SK-N-SH treated with all-trans-retinoic acid at 6 μM for 48 hours (cell line): ENCODE data around the gene LTBP3.

Source experiments
- ATAC-seq: fragments of 200-7000 bp; cut with Tn5 transposase; 3 replicates; pipeline ENCODE4 v1.9.1; 2020; ENCODE audit warnings: mild to moderate bottlenecking, moderate library complexity
- BACH2 ChIP-seq: fragments of 250-450 bp; sonication (Bioruptor Pico); IDR thresholded peaks from 2 replicates; pipeline ENCODE4 v1.9.0; 2021; ENCODE audit warnings: mild to moderate bottlenecking, borderline replicate concordance
- ESRRG ChIP-seq: fragments of 250-450 bp; sonication (Bioruptor Pico); IDR thresholded peaks from 2 replicates; pipeline ENCODE4 v1.6.1; 2021; ENCODE audit warnings: mild to moderate bottlenecking
- GLIS3 ChIP-seq: fragments of 250-450 bp; sonication (Bioruptor Pico); IDR thresholded peaks from 2 replicates; pipeline ENCODE4 v1.5.0; 2020; ENCODE audit warnings: mild to moderate bottlenecking, moderate library complexity
- ISL1 ChIP-seq: fragments of 250-450 bp; sonication (Bioruptor Pico); IDR thresholded peaks from 2 replicates; pipeline ENCODE4 v2.1.2; 2022; ENCODE audit warnings: mild to moderate bottlenecking, moderate library complexity
- RARB ChIP-seq: fragments of 250-450 bp; sonication (Bioruptor Pico); IDR thresholded peaks from 2 replicates; pipeline ENCODE4 v1.8.0; 2021; ENCODE audit warnings: mild to moderate bottlenecking, moderate library complexity
- TCF4 ChIP-seq: fragments of 250-450 bp; sonication (Bioruptor Pico); IDR thresholded peaks from 2 replicates; pipeline ENCODE4 v1.8.0; 2021; ENCODE audit warnings: mild to moderate bottlenecking, moderate library complexity, borderline replicate concordance
- TOX ChIP-seq: fragments of 250-450 bp; sonication (Bioruptor Pico); IDR thresholded peaks from 2 replicates; pipeline ENCODE4 v1.8.0; 2021; ENCODE audit warnings: mild to moderate bottlenecking, moderate library complexity, borderline replicate concordance
- ZC3H10 ChIP-seq: fragments of 250-450 bp; sonication (Bioruptor Pico); IDR thresholded peaks from 2 replicates; pipeline ENCODE4 v1.5.1; 2021; ENCODE audit warnings: mild to moderate bottlenecking, moderate library complexity
- ZFP3 ChIP-seq: fragments of 250-450 bp; sonication (Bioruptor Pico); IDR thresholded peaks from 2 replicates; pipeline ENCODE4 v1.5.0; 2020; ENCODE audit warnings: mild to moderate bottlenecking, moderate library complexity
- ZNF565 ChIP-seq: fragments of 450-650 bp; formaldehyde crosslinking; conservative IDR thresholded peaks from 2 replicates; pipeline ENCODE4 v1.5.0; 2020; ENCODE audit warnings: low read depth, mild to moderate bottlenecking, moderate library complexity
- ZNF70 ChIP-seq: fragments of 450-650 bp; formaldehyde crosslinking; IDR thresholded peaks from 2 replicates; pipeline ENCODE4 v1.5.0; 2020; ENCODE audit warnings: mild to moderate bottlenecking, moderate library complexity
- TF ChIP-seq, protein P1 (sequence below): fragments of 250-450 bp; sonication (Bioruptor Pico); IDR thresholded peaks from 2 replicates; pipeline ENCODE4 v1.5.0; 2020; ENCODE audit warnings: mild to moderate bottlenecking, moderate library complexity
- TF ChIP-seq, protein P2 (sequence below): fragments of 250-450 bp; sonication (Bioruptor Pico); IDR thresholded peaks from 2 replicates; pipeline ENCODE4 v1.8.0; 2020; ENCODE audit warnings: mild to moderate bottlenecking, moderate library complexity, borderline replicate concordance
- TF ChIP-seq, protein P3 (sequence below): fragments of 250-450 bp; sonication (Bioruptor Pico); IDR thresholded peaks from 2 replicates; pipeline ENCODE4 v1.5.1; 2020; ENCODE audit warnings: low read depth, mild to moderate bottlenecking, moderate library complexity
- TF ChIP-seq, protein P4 (sequence below): fragments of 250-450 bp; sonication (Bioruptor Pico); IDR thresholded peaks from 2 replicates; pipeline ENCODE4 v1.8.0; 2021; ENCODE audit warnings: low read depth, mild to moderate bottlenecking, moderate library complexity, borderline replicate concordance

LTBP3 gene

DNA sequence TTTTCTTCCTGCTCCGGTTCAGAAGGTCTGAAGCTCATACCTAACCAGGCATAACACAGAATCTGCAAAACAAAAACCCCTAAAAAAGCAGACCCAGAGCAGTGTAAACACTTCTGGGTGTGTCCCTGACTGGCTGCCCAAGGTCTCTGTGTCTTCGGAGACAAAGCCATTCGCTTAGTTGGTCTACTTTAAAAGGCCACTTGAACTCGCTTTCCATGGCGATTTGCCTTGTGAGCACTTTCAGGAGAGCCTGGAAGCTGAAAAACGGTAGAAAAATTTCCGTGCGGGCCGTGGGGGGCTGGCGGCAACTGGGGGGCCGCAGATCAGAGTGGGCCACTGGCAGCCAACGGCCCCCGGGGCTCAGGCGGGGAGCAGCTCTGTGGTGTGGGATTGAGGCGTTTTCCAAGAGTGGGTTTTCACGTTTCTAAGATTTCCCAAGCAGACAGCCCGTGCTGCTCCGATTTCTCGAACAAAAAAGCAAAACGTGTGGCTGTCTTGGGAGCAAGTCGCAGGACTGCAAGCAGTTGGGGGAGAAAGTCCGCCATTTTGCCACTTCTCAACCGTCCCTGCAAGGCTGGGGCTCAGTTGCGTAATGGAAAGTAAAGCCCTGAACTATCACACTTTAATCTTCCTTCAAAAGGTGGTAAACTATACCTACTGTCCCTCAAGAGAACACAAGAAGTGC lies 60.0 kb downstream of the LTBP3 start:
- TF ChIP-seq TOX (CRISPR knock-in tag), result 0 out of 2 replicates have a peak, but pooled peaks have one; percentile 2
- no peak; the same call in 1 of the 2 replicates for TF ChIP-seq GLIS3 (CRISPR knock-in tag)
- ATAC-seq, result no peak

DNA sequence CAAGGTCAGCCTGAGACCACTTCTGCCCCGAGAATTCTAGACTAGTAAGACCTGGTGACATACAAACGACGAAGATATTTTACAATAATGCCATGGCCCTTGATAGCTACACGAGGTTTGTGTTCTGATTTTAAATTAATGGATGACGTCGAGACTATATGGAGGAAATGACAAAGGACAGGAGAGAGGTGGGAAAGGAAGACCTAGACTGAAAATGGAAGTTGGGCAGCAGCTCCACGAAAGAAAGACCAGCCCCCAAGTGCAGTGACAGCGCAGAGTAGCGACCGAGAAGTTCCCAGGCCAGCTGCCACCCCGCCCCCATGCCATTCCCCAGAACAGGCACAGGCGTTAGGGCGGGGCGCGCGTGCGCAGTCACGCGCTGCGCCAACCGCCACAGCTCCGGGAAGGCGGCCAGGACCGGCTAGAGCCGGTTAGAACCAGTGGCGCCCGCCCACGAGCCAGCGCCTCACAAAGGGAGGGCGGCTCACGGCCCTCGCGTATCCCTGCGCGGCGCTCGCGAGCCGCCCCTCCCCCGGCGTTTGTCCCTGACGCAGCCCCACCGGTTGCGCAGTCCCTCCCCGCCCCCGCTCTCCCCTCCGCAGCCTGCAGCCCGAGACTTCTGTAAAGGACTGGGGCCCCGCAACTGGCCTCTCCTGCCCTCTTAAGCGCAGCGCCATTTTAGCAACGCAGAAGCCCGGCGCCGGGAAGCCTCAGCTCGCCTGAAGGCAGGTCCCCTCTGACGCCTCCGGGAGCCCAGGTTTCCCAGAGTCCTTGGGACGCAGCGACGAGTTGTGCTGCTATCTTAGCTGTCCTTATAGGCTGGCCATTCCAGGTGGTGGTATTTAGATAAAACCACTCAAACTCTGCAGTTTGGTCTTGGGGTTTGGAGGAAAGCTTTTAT lies 60.8 kb downstream of the LTBP3 start:
- TF ChIP-seq ISL1 (peak; percentile 53), RARB (CRISPR knock-in tag) (no peak), ZFP3 (CRISPR knock-in tag) (0 out of 2 replicates have a peak, but pooled peaks have one; percentile 18), BACH2 (CRISPR knock-in tag) (no peak)
- TF ChIP-seq, protein P1, sequence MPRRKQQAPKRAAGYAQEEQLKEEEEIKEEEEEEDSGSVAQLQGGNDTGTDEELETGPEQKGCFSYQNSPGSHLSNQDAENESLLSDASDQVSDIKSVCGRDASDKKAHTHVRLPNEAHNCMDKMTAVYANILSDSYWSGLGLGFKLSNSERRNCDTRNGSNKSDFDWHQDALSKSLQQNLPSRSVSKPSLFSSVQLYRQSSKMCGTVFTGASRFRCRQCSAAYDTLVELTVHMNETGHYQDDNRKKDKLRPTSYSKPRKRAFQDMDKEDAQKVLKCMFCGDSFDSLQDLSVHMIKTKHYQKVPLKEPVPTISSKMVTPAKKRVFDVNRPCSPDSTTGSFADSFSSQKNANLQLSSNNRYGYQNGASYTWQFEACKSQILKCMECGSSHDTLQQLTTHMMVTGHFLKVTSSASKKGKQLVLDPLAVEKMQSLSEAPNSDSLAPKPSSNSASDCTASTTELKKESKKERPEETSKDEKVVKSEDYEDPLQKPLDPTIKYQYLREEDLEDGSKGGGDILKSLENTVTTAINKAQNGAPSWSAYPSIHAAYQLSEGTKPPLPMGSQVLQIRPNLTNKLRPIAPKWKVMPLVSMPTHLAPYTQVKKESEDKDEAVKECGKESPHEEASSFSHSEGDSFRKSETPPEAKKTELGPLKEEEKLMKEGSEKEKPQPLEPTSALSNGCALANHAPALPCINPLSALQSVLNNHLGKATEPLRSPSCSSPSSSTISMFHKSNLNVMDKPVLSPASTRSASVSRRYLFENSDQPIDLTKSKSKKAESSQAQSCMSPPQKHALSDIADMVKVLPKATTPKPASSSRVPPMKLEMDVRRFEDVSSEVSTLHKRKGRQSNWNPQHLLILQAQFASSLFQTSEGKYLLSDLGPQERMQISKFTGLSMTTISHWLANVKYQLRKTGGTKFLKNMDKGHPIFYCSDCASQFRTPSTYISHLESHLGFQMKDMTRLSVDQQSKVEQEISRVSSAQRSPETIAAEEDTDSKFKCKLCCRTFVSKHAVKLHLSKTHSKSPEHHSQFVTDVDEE (CRISPR knock-in tag), result peak; percentile 19; the same call in 1 of the 2 replicates
- TF ChIP-seq, protein P2, sequence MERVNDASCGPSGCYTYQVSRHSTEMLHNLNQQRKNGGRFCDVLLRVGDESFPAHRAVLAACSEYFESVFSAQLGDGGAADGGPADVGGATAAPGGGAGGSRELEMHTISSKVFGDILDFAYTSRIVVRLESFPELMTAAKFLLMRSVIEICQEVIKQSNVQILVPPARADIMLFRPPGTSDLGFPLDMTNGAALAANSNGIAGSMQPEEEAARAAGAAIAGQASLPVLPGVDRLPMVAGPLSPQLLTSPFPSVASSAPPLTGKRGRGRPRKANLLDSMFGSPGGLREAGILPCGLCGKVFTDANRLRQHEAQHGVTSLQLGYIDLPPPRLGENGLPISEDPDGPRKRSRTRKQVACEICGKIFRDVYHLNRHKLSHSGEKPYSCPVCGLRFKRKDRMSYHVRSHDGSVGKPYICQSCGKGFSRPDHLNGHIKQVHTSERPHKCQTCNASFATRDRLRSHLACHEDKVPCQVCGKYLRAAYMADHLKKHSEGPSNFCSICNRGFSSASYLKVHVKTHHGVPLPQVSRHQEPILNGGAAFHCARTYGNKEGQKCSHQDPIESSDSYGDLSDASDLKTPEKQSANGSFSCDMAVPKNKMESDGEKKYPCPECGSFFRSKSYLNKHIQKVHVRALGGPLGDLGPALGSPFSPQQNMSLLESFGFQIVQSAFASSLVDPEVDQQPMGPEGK (CRISPR knock-in tag), result peak; percentile 11; the same call in 1 of the 2 replicates

DNA sequence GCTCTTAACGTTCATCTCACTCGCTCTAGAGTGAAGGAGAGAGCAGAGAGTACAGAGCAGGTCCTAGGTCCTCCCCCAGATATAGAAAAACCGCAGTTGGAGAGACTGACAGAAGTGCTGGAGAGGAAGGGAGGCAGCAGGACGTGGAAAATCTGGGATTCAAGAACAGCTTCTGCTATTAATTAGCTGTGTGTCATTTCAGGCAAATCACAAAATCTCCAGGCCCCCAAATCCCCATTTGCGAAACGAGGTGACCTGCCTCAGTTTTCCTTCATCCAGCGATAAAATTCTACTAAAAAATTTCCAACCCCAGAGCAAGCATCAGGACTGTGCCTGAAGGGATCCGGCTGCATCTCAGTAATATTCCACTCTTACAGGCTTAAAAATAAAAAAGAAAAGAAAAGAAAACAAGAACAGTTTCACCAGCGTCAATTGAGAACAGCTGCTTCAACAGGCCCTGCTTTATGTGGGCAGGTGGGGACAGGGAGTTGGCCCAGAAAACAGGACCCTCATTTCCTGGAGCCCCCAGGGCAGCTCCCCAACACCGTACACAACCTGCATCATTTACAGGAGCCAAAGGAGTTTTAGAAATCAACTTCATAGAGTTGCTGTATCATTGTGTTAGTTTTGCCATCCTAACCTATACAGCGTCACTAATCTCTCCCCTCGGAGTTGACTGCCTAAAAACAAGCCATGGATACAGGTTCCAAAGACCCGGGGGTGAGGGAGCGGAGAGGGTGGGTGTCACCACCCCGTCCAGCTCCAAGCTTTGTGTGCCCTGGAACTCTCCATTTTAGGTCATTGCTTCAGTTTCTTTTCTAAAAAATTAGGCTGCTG lies 61.6 kb downstream of the LTBP3 start:
- no peak for ATAC-seq
- TF ChIP-seq, protein P1 (CRISPR knock-in tag), result 0 out of 2 replicates have a peak, but pooled peaks have one; percentile 26
- no peak for TF ChIP-seq ZFP3 (CRISPR knock-in tag)
- TF ChIP-seq ZNF70 (CRISPR knock-in tag), result 0 out of 2 replicates have a peak, but pooled peaks have one; percentile 23
- TF ChIP-seq TCF4, result no peak; the same call in 1 of the 2 replicates
- TF ChIP-seq, all 23 proteins: peak for 2

More for the DNA sequence above, 60.8 kb downstream of the LTBP3 start:
- ATAC-seq, result peak; percentile 73

DNA sequence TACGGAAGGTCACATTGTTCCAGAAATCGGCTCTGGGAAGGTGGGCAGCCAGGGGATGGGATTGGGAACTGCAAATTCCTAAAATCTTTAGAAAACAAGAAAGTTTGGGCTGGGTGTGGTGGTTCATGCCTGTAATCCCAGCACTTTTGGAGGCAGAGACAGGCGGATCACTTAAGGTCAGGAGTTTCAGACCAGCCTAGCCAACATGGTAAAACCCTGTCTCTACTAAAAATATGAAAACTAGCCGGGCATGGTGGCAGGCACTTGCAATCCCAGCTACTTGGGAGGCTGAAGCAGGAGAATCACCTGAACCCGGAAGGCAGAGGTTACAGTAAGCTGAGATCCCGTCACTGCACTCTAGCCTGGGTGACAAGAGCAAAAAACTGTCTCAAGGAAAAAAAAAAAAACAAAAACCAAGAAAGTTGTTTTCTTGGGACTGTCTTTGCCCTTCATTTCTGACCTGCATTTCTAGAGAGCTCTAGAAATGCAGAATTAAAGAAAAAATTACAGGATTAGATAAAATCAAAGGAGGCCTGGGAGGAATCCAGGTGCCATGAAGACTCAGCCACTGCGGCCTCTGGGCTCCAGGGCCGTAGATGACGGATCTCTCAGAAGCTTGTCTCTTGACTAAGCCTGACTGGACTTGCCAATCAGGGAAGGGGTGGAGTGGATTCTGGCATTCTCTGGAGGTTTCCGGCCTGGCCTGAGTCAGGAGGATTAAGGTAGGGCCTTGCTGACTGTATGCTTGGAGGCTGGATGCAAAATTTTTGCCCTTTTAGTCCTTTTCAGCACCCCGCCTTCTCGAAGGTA lies 64.6 kb downstream of the LTBP3 start:
- TF ChIP-seq ZNF565 (CRISPR knock-in tag) (no peak), ZC3H10 (no peak), ESRRG (CRISPR knock-in tag) (no peak), BACH2 (CRISPR knock-in tag) (no peak)
- TF ChIP-seq, protein P3, sequence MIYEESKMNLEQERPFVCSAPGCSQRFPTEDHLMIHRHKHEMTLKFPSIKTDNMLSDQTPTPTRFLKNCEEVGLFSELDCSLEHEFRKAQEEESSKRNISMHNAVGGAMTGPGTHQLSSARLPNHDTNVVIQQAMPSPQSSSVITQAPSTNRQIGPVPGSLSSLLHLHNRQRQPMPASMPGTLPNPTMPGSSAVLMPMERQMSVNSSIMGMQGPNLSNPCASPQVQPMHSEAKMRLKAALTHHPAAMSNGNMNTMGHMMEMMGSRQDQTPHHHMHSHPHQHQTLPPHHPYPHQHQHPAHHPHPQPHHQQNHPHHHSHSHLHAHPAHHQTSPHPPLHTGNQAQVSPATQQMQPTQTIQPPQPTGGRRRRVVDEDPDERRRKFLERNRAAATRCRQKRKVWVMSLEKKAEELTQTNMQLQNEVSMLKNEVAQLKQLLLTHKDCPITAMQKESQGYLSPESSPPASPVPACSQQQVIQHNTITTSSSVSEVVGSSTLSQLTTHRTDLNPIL, result no peak
- TF ChIP-seq, protein P4, sequence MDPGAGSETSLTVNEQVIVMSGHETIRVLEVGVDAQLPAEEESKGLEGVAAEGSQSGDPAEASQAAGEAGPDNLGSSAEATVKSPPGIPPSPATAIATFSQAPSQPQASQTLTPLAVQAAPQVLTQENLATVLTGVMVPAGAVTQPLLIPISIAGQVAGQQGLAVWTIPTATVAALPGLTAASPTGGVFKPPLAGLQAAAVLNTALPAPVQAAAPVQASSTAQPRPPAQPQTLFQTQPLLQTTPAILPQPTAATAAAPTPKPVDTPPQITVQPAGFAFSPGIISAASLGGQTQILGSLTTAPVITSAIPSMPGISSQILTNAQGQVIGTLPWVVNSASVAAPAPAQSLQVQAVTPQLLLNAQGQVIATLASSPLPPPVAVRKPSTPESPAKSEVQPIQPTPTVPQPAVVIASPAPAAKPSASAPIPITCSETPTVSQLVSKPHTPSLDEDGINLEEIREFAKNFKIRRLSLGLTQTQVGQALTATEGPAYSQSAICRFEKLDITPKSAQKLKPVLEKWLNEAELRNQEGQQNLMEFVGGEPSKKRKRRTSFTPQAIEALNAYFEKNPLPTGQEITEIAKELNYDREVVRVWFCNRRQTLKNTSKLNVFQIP (CRISPR knock-in tag), result no peak
- TF ChIP-seq, all 23 proteins: peak for 0
- peak; percentile 39 for ATAC-seq
